Tibial nerve (tissue), 4 donors: ENCODE measurements around the gene FBXL2. TPM values are rescaled to one million over a fixed set of nuclear protein-coding genes. Genes with fewer than 3 reads are reported as not detected.
"Not testable (repeated sequence)": the region's sequence is repeated elsewhere in the genome, so short reads cannot be mapped to it uniquely, and the experiment has no call there.

ENCODE experiments used
- DNase-seq, 2 donors: peaks; one replicate each; pipeline ENCODE4 v3.0.0-alpha.2; 2019; ENCODE audit warnings: low spot score in 2 of 2
- H3K27ac ChIP-seq, 4 donors: fragments of 200-600 bp; sonication (generic) in 3 of 4; one replicate each; pipeline ENCODE4 v1.5.1; 2017 to 2019; ENCODE audit warnings: mild to moderate bottlenecking in 1 of 4
- H3K27me3 ChIP-seq, 2 donors: fragments of 200-600 bp; sonication (generic) in 1 of 2; one replicate each; pipeline versions ENCODE4 v1.5.1 to v1.6.0; 2017 to 2019
- H3K36me3 ChIP-seq, 3 donors: fragments of 200-600 bp; sonication (generic); one replicate each; pipeline ENCODE4 v1.5.1; 2018 to 2019
- H3K4me1 ChIP-seq, 4 donors: fragments of 200-600 bp; sonication (generic) in 3 of 4; one replicate each; pipeline ENCODE4 v1.5.1; 2017 to 2019
- H3K4me3 ChIP-seq, 4 donors: fragments of 200-600 bp; sonication (generic) in 3 of 4; one replicate each; pipeline ENCODE4 v1.5.1; 2017 to 2019; ENCODE audit warnings: mild to moderate bottlenecking in 1 of 4, moderate library complexity in 1 of 4
- H3K9me3 ChIP-seq, 4 donors: fragments of 200-600 bp; sonication (generic) in 3 of 4; one replicate each; pipeline ENCODE4 v1.5.1; 2017 to 2019
- CTCF ChIP-seq, 5 experiments: fragments of 200-600 bp in 3 of 5; fragments of 450-650 bp in 2 of 5; sonication (generic) in 3 of 5; IDR thresholded peaks; one replicate each; pipeline ENCODE4 v1.5.1; 2016 to 2019; ENCODE audit warnings: antibody characterized with exemption in 5 of 5, mild to moderate bottlenecking in 3 of 5, moderate library complexity in 2 of 5
- EP300 ChIP-seq, 2 donors: sonication (generic); formaldehyde crosslinking; IDR thresholded peaks; one replicate each; pipeline ENCODE4 v1.6.1; 2017; ENCODE audit warnings: antibody characterized with exemption in 2 of 2, mild to moderate bottlenecking in 1 of 2
- POLR2A ChIP-seq, 2 donors: fragments of 450-650 bp; IDR thresholded peaks; one replicate each; pipeline ENCODE4 v1.6.1; 2017; ENCODE audit warnings: antibody characterized with exemption in 2 of 2, mild to moderate bottlenecking in 2 of 2, moderate library complexity in 2 of 2
- WGBS, 2 donors: methylation state at CpG; one replicate each; pipeline ENCODE4 v1.1.5; 2018; 5-methylcytosine and 5-hydroxymethylcytosine counted together
- total RNA-seq, 4 donors: library from RNA; depleted of rRNA; stranded (reverse); fragments of >200 nt; gene quantifications; one replicate each; pipeline ENCODE4 v1.1.0, GENCODE V29; 2016

Gene FBXL2
- total RNA-seq, 4 donors from 2014 or later, result 14.7 to 21.2 (median 17.2) TPM

- no peak for TF ChIP-seq CTCF (IDR thresholded peaks at IDR 0.05)
- no peak for TF ChIP-seq POLR2A (IDR thresholded peaks at IDR 0.05)
- no peak for TF ChIP-seq EP300 (IDR thresholded peaks at IDR 0.05)
- Histone ChIP-seq H3K4me3 (no peak overlapping the region), H3K9me3 (no peaks in the 10 kb centered on the region), H3K4me1 (peaks cover 0 to 41% (median 11%) of the 10 kb centered on the region in 4 donors), H3K27ac (no peak overlapping the region), H3K27me3 (no peaks in the 10 kb centered on the region), H3K36me3 (peaks cover 0 to 29% (median 0%) of the 10 kb centered on the region in 3 donors)
- DNase-seq, result no peak
- WGBS, 2 donors, result 60 to 65% methylated on average over 1 of the region's 1 CpG
Measured at GRCh38 chr3:33426068-33426467, 148.8 kb downstream of the FBXL2 start.

GRCh38 chr3:33426630-33427317 is 149.5 kb downstream of the FBXL2 start:
- no peak overlapping the region for H3K27ac ChIP-seq
- H3K27me3 ChIP-seq, result no peaks in the 10 kb centered on the region
- H3K4me1 ChIP-seq, result peaks cover 0 to 48% (median 13%) of the 10 kb centered on the region in 4 donors
- no peak overlapping the region for H3K4me3 ChIP-seq
- TF ChIP-seq CTCF (IDR thresholded peaks at IDR 0.05) (no peak), EP300 (IDR thresholded peaks at IDR 0.05) (no peak), POLR2A (IDR thresholded peaks at IDR 0.05) (no peak)
- WGBS, 2 donors, result 91 to 92% methylated on average over 10 of the region's 10 CpGs
- DNase-seq, result no peak
- no peaks in the 10 kb centered on the region for H3K9me3 ChIP-seq
- peaks cover 0 to 22% (median 0%) of the 10 kb centered on the region in 3 donors for H3K36me3 ChIP-seq

- Histone ChIP-seq H3K27ac (no peak overlapping the region), H3K9me3 (no peaks in the 10 kb centered on the region), H3K36me3 (peaks cover 0 to 8% (median 0%) of the 10 kb centered on the region in 3 donors), H3K27me3 (no peaks in the 10 kb centered on the region), H3K4me1 (peaks cover 0 to 67% (median 15%) of the 10 kb centered on the region in 4 donors), H3K4me3 (no peak overlapping the region)
- DNase-seq, result no peak
- WGBS, 2 donors, result 75 to 77% methylated on average over 7 of the region's 7 CpGs
- TF ChIP-seq CTCF (IDR thresholded peaks at IDR 0.05) (no peak), POLR2A (IDR thresholded peaks at IDR 0.05) (no peak), EP300 (IDR thresholded peaks at IDR 0.05) (no peak)
Measured at GRCh38 chr3:33428734-33429133, 151.5 kb downstream of the FBXL2 start.

GRCh38 chr3:33429306-33429705 is 152.1 kb downstream of the FBXL2 start:
- not testable (repeated sequence) for H3K9me3 ChIP-seq, H3K4me3 ChIP-seq, H3K36me3 ChIP-seq, H3K27me3 ChIP-seq, DNase-seq, H3K27ac ChIP-seq
- peaks cover 0 to 70% (median 15%) of the 10 kb centered on the region in 4 donors for H3K4me1 ChIP-seq
- WGBS, 2 donors, result 64 to 72% methylated on average over 2 of the region's 2 CpGs

GRCh38 chr3:33430061-33430460 is 152.8 kb downstream of the FBXL2 start:
- Histone ChIP-seq H3K4me1 (peaks cover 0 to 75% (median 15%) of the 10 kb centered on the region in 4 donors), H3K36me3 (peaks cover 0 to under 1% (median 0%) of the 10 kb centered on the region in 3 donors), H3K27me3 (no peaks in the 10 kb centered on the region), H3K27ac (no peak overlapping the region), H3K9me3 (no peaks in the 10 kb centered on the region), H3K4me3 (no peak overlapping the region)
- DNase-seq, result no peak
- TF ChIP-seq CTCF (IDR thresholded peaks at IDR 0.05) (no peak), POLR2A (IDR thresholded peaks at IDR 0.05) (no peak), EP300 (IDR thresholded peaks at IDR 0.05) (no peak)
- 87 to 91% methylated on average over 1 of the region's 1 CpG for WGBS, 2 donors
